Mesothelial cell of epicardium (in vitro differentiated cells): Measurements from ENCODE around the gene SMG6. TPM values are rescaled to one million over a fixed set of nuclear protein-coding genes. Genes with fewer than 3 reads are reported as not detected.
A peak's percentile ranks its signal among the peaks of the same experiment; 100 is the strongest.

Source experiments
- DNase-seq, 2 experiments: peaks; one replicate each; pipeline ENCODE4 v3.0.0; 2021; ENCODE audit warnings: low spot score in 2 of 2; ENCODE audit not compliant: unreplicated experiment in 2 of 2
- H3K27ac Mint-ChIP-seq: 2 replicates; pipeline ENCODE4 v1.8.0; 2021; ENCODE audit warnings: mixed read lengths
- H3K27me3 Mint-ChIP-seq: 2 replicates; pipeline ENCODE4 v1.8.0; 2021; ENCODE audit warnings: low read depth, mixed read lengths
- H3K36me3 Mint-ChIP-seq: 2 replicates; pipeline ENCODE4 v1.8.0; 2021; ENCODE audit warnings: mixed read lengths
- H3K4me1 Mint-ChIP-seq: 2 replicates; pipeline ENCODE4 v1.8.0; 2021; ENCODE audit warnings: mixed read lengths
- H3K4me3 Mint-ChIP-seq: 2 replicates; pipeline ENCODE4 v1.8.0; 2021; ENCODE audit warnings: mild to moderate bottlenecking, moderate library complexity, mixed read lengths
- H3K9me3 Mint-ChIP-seq: 2 replicates; pipeline ENCODE4 v1.8.0; 2021; ENCODE audit warnings: mixed read lengths
- total RNA-seq: library from RNA; stranded (reverse); gene quantifications from 3 replicates; pipeline ENCODE4 v1.2.1, GENCODE V29; 2021
- TF ChIP-seq, protein P1 (sequence below): fragments of 200-600 bp; sonication (generic); IDR thresholded peaks from one replicate; pipeline ENCODE4 v1.5.0; 2021; ENCODE audit warnings: antibody characterized with exemption; ENCODE audit not compliant: unreplicated experiment

The SMG6 gene
- total RNA-seq, 1 donor from 2014 or later, result 58.3 TPM

DNA sequence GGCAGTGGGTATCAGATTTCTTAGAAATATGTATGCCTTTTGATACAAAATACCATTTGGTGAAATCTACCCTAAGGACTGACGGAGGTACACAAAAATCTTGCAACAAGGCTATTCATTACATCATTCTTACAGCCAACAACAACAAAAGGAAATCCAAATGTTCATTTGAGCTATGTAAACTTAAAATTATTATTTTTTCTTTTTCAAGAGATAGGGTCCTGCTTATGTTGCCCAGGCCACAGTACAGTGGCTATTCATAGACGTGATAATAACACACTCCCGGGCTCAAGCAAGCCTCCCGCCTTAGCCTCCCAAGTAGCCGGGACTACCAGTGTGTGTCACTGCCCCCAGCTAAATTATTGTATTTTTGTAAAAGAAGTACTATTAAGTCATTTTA is 9.2 kb upstream of the SMG6 start:
- Mint-ChIP-seq H3K36me3 (peaks cover 6% of the 10 kb centered on the region), H3K27me3 (no peaks in the 10 kb centered on the region), H3K9me3 (no peaks in the 10 kb centered on the region), H3K27ac (no peak overlapping the region), H3K4me3 (no peak overlapping the region), H3K4me1 (peaks cover 7% of the 10 kb centered on the region)
- DNase-seq, result no peak
- TF ChIP-seq, protein P1, sequence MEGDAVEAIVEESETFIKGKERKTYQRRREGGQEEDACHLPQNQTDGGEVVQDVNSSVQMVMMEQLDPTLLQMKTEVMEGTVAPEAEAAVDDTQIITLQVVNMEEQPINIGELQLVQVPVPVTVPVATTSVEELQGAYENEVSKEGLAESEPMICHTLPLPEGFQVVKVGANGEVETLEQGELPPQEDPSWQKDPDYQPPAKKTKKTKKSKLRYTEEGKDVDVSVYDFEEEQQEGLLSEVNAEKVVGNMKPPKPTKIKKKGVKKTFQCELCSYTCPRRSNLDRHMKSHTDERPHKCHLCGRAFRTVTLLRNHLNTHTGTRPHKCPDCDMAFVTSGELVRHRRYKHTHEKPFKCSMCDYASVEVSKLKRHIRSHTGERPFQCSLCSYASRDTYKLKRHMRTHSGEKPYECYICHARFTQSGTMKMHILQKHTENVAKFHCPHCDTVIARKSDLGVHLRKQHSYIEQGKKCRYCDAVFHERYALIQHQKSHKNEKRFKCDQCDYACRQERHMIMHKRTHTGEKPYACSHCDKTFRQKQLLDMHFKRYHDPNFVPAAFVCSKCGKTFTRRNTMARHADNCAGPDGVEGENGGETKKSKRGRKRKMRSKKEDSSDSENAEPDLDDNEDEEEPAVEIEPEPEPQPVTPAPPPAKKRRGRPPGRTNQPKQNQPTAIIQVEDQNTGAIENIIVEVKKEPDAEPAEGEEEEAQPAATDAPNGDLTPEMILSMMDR, result no peak

DNA sequence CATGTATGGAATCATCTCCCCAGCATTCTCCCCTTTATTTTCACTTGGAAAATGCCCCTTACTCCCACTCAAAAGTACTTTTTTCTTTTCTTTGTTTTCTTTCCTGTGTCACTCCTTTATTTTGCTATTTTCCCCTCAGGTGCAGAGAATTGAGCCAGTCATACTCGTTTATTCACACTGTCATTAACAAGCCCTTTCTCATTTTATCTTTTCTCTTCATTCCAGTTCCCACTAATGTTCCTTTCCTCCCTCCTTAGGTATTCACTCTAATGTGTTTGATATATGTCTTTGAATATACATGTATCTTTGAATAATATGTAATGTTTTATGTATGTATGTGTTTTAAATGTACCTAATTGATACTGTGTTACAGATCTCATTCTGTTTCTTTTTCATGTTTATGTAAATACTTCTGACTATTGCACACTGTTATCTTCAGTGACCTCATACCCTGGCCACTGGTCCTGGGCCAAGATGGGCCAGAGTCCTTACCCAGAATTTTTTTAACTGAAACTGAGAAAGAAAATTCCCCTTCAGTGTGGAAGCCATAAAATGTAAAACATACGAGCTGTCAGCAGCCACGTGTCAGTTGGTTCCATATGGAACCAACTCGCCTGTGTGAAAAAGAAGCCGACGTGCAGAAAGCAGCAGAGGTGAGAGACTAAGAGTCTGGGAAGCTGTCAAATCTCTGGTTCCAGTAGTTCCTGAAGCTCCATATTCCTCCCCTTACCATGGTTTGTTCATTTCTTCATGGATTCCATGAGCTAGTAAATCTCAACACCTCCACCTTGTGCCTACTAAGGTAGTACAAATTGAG is 6.0 kb upstream of the SMG6 start:
- peak overlapping the region; percentile 14 for H3K27ac Mint-ChIP-seq
- DNase-seq, result no peak
- H3K4me3 Mint-ChIP-seq, result no peak overlapping the region
- peaks cover 2% of the 10 kb centered on the region for H3K36me3 Mint-ChIP-seq
- H3K4me1 Mint-ChIP-seq, result peaks cover 13% of the 10 kb centered on the region
- TF ChIP-seq, protein P1, result no peak
- no peaks in the 10 kb centered on the region for H3K27me3 Mint-ChIP-seq
- H3K9me3 Mint-ChIP-seq, result no peaks in the 10 kb centered on the region

DNA sequence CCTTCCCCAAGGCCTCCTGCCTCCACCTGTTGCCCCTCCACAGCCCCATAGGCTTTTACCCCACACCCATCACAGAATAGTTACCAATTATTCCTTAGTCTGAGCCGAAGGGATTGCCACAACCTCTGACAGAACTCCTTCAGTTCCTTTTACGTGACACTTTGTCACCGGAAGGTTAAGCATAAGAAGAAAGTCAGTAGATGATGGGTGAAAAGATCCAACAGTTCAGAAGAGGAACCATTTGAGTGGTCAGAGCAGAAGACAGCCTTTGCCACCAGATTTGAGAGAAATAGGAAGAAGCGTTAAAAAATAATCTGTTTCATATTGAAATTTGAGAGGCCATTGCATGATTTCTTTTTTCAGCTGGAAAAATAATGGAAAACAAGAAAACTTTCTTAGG is 1.3 kb upstream of the SMG6 start:
- H3K4me3 Mint-ChIP-seq, result peak overlapping the region; percentile 56
- peaks cover 7% of the 10 kb centered on the region for H3K36me3 Mint-ChIP-seq
- H3K27me3 Mint-ChIP-seq, result no peaks in the 10 kb centered on the region
- peaks cover 31% of the 10 kb centered on the region for H3K4me1 Mint-ChIP-seq
- H3K27ac Mint-ChIP-seq, result peak overlapping the region; percentile 18
- H3K9me3 Mint-ChIP-seq, result no peaks in the 10 kb centered on the region
- TF ChIP-seq, protein P1, result no peak
- no peak for DNase-seq

DNA sequence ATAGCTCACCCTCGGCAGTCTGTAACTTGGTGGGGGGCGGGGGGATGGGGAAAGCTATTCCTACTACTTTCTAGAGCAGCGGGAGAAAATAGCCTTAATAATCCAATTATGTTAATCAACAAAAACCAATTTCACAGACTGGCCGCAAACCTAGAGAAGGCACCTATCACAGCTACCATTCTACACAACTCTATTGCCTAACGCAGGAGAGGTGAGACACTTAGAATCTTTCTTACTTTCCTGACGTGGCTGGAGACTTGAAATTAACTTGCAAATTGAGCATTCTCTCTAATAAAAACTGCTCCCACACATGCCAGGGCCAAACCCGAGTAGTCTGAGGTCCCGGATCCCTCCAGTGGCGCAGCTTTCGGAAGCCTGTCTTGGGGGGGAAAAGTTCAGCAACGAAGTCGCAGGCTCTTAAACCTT is 794 bp downstream of the SMG6 start:
- H3K27me3 Mint-ChIP-seq, result no peaks in the 10 kb centered on the region
- H3K36me3 Mint-ChIP-seq, result peaks cover 12% of the 10 kb centered on the region
- peaks cover 24% of the 10 kb centered on the region for H3K4me1 Mint-ChIP-seq
- no peaks in the 10 kb centered on the region for H3K9me3 Mint-ChIP-seq
- H3K4me3 Mint-ChIP-seq, result peak overlapping the region; percentile 84
- no peak for DNase-seq
- TF ChIP-seq, protein P1, result no peak
- peak overlapping the region; percentile 89 for H3K27ac Mint-ChIP-seq

DNA sequence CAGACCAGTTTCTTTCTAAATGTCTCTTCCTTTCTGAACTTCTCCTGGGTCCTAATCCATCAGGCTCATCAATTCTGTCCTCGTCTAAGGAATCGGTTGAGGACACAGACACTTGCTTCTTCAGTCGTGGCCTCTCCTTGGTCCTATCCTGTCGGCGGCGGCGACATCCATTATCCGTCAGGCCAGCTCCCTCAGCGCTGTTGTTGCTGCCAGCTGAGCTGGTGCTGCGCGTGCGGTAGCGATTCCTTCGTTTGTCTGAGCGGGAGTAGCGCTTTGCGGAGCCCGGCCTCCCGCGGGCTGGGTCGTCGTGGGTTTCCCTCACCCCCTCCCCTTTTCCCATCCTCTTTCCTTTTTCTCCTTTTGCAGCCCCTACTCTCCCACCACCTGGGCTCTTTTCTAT is 3.8 kb downstream of the SMG6 start:
- peaks cover 29% of the 10 kb centered on the region for H3K36me3 Mint-ChIP-seq
- TF ChIP-seq, protein P1, result no peak
- H3K4me1 Mint-ChIP-seq, result peaks cover 19% of the 10 kb centered on the region
- no peak overlapping the region for H3K4me3 Mint-ChIP-seq
- H3K9me3 Mint-ChIP-seq, result no peaks in the 10 kb centered on the region
- no peak overlapping the region for H3K27ac Mint-ChIP-seq
- no peak for DNase-seq
- H3K27me3 Mint-ChIP-seq, result no peaks in the 10 kb centered on the region
